Mammary epithelial cell (primary cell): ENCODE results near the gene IDH2.

ENCODE experiments used
- CTCF ChIP-seq, 2 donors: IDR thresholded peaks in 1 of 2; conservative IDR thresholded peaks in 1 of 2; 2 replicates each; pipeline ENCODE4 v1.5.1; 2011 to 2012; ENCODE audit warnings: inconsistent platforms in 2 of 2, low read length in 2 of 2, mild to moderate bottlenecking in 2 of 2, control low read depth in 1 of 2, low read depth in 1 of 2; ENCODE audit not compliant: insufficient read depth in 1 of 2; ENCODE audit errors: extremely low read depth in 1 of 2
- EZH2 ChIP-seq: IDR thresholded peaks from 2 replicates; pipeline ENCODE4 v1.6.1; 2012; ENCODE audit warnings: low read length, inconsistent platforms, borderline replicate concordance

- TF ChIP-seq CTCF (conservative IDR thresholded peaks at IDR 0.05 in 1 of 2, IDR thresholded peaks at IDR 0.05 in 1 of 2; ENCODE audit: extremely low read depth in 1 of 2, insufficient read depth in 1 of 2, low read depth in 1 of 2, low read length in 2 of 2) (no peak), EZH2 (no peak)
These were observed 21.4 kb downstream of the IDH2 start for GRCh38 chr15:90080818-90081393.
